ENCODE measurements around the gene CHAC1. TPM values are rescaled to one million over a fixed set of nuclear protein-coding genes. Genes with fewer than 3 reads are reported as not detected.

The CHAC1 gene
- total RNA-seq, 2 donors from 2014 or later = 6.8 to 9.0 TPM

DNA sequence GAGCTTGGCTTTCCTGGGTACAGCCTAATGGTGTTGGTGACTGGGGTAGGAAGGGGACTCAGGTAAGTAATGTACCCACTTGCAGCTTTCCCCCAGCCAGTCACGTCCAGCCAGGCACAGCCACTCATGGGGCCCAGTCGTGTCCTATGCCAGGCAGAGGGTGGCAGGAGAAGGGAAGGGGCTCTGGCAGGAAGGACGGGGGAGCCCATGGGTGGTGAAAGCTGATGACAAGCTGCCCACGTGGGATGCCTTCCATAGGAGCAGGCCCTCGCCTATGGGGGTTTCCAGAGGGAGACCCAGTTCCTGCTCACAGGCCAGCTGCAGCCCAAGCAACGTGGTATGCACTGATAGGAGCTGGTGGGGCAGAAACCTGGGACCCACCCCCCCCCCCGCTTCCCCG, 10.7 kb downstream of the CHAC1 start:
- Mint-ChIP-seq H3K4me3 (no peak overlapping the region), H3K36me3 (ENCODE audit: low read depth) (no peaks in the 10 kb centered on the region), H3K9me3 (peaks cover 5% of the 10 kb centered on the region), H3K27ac (no peak overlapping the region), H3K4me1 (peaks cover 38% of the 10 kb centered on the region), H3K27me3 (ENCODE audit: insufficient read depth) (peaks cover 11% of the 10 kb centered on the region)
- TF ChIP-seq, protein P1, sequence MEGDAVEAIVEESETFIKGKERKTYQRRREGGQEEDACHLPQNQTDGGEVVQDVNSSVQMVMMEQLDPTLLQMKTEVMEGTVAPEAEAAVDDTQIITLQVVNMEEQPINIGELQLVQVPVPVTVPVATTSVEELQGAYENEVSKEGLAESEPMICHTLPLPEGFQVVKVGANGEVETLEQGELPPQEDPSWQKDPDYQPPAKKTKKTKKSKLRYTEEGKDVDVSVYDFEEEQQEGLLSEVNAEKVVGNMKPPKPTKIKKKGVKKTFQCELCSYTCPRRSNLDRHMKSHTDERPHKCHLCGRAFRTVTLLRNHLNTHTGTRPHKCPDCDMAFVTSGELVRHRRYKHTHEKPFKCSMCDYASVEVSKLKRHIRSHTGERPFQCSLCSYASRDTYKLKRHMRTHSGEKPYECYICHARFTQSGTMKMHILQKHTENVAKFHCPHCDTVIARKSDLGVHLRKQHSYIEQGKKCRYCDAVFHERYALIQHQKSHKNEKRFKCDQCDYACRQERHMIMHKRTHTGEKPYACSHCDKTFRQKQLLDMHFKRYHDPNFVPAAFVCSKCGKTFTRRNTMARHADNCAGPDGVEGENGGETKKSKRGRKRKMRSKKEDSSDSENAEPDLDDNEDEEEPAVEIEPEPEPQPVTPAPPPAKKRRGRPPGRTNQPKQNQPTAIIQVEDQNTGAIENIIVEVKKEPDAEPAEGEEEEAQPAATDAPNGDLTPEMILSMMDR (conservative IDR thresholded peaks at IDR 0.05) = no peak
- Histone ChIP-seq H3K4me3 (ENCODE audit: low read length) (no peak overlapping the region), H3K27me3 (ENCODE audit: control insufficient read depth, insufficient read depth, low read length, poor library complexity, severe bottlenecking) (no peaks in the 10 kb centered on the region), H3K4me1 (ENCODE audit: control insufficient read depth, insufficient read depth, low read length) (peaks cover 13% of the 10 kb centered on the region), H3K9me3 (ENCODE audit: control insufficient read depth, low read length) (no peaks in the 10 kb centered on the region), H3K9ac (ENCODE audit: extremely low read depth, low read length, poor library complexity, severe bottlenecking) (no peak overlapping the region), H3K27ac (ENCODE audit: low read depth, low read length) (no peak overlapping the region), H3K36me3 (ENCODE audit: control insufficient read depth, insufficient read depth, low read length) (no peaks in the 10 kb centered on the region)
- 90 to 100% methylated on average over 2 to 6 of the region's 8 CpGs for WGBS, 2 experiments (ENCODE audit: insufficient coverage in 1 of 2, insufficient read length in 1 of 2)
- DNase-seq = no peak

DNA sequence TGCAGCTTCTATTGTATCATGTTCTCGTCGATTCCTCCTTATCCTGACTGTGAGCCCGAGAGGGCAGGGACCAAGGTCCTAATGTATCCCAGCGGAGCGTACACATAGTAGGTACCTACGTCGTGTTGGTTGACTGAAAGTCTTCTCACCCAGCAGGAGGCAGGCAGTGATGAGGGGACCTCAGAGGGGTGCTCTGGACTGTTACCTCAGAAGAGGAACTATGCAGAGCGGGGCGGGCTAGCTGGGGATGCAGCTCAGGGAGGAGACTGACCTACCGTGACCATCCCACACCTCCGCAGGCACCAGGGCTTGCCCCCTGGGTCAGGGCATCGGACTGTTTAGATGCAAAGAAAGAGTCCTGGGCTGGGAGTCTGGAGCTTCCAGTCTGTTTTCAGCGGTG, 11.4 kb downstream of the CHAC1 start:
- TF ChIP-seq, protein P1 (conservative IDR thresholded peaks at IDR 0.05) = no peak
- Histone ChIP-seq H3K4me1 (ENCODE audit: control insufficient read depth, insufficient read depth, low read length) (peaks cover 13% of the 10 kb centered on the region), H3K9ac (ENCODE audit: extremely low read depth, low read length, poor library complexity, severe bottlenecking) (no peak overlapping the region), H3K36me3 (ENCODE audit: control insufficient read depth, insufficient read depth, low read length) (no peaks in the 10 kb centered on the region), H3K4me3 (ENCODE audit: low read length) (no peak overlapping the region), H3K9me3 (ENCODE audit: control insufficient read depth, low read length) (no peaks in the 10 kb centered on the region), H3K27ac (ENCODE audit: low read depth, low read length) (no peak overlapping the region), H3K27me3 (ENCODE audit: control insufficient read depth, insufficient read depth, low read length, poor library complexity, severe bottlenecking) (no peaks in the 10 kb centered on the region)
- peaks cover 38% of the 10 kb centered on the region for H3K4me1 Mint-ChIP-seq
- DNase-seq = no peak
- H3K27ac Mint-ChIP-seq = no peak overlapping the region
- 88 to 94% methylated on average over 9 to 13 of the region's 13 CpGs for WGBS, 2 experiments (ENCODE audit: insufficient coverage in 1 of 2, insufficient read length in 1 of 2)
- peaks cover 11% of the 10 kb centered on the region for H3K27me3 Mint-ChIP-seq (ENCODE audit: insufficient read depth)
- peaks cover 5% of the 10 kb centered on the region for H3K9me3 Mint-ChIP-seq
- H3K36me3 Mint-ChIP-seq (ENCODE audit: low read depth) = no peaks in the 10 kb centered on the region
- H3K4me3 Mint-ChIP-seq = no peak overlapping the region

DNA sequence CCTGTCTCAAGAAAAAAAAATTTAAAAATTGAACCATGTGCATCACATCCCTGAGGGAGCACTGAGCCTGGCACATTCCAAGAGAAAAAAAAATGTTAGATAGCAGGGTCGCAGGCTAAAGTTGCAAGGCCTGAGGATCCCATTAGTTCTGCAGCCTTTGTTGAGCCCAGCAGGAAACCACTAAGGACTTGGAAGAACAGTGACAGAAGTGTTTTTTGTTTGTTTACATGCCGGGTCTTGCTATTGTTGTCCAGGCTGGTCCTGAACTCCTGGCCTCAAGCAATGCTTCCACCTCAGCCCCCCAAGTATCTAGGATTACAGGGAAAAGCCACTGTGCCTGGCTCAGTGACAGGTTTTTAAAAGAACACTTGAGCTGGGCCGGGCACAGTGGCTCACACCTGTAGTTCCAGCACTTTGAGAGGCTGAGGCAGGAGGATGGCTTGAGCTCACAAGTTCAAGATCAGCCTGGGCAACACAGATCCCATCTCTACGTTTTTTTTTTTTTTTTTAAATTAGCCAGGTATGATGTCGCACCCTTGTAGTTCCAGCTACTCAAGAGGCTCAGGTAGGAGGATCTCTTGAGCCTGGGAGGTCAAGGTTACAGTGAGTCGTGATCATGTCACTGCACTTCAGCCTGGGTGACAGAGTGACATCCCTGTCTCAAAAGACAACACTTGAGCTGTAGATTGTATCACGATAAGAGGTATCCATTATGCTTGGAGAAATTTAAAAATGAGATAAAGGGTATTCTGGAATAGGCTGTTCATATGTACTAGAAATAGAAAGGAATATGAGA, 15.2 kb downstream of the CHAC1 start:
- Histone ChIP-seq H3K9ac (ENCODE audit: extremely low read depth, low read length, poor library complexity, severe bottlenecking) (no peak overlapping the region), H3K9me3 (ENCODE audit: control insufficient read depth, low read length) (no peaks in the 10 kb centered on the region), H3K27me3 (ENCODE audit: control insufficient read depth, insufficient read depth, low read length, poor library complexity, severe bottlenecking) (no peaks in the 10 kb centered on the region), H3K27ac (ENCODE audit: low read depth, low read length) (no peak overlapping the region), H3K4me1 (ENCODE audit: control insufficient read depth, insufficient read depth, low read length) (peaks cover 13% of the 10 kb centered on the region), H3K4me3 (ENCODE audit: low read length) (no peak overlapping the region), H3K36me3 (ENCODE audit: control insufficient read depth, insufficient read depth, low read length) (no peaks in the 10 kb centered on the region)
- H3K27me3 Mint-ChIP-seq (ENCODE audit: insufficient read depth) = no peaks in the 10 kb centered on the region
- no peaks in the 10 kb centered on the region for H3K9me3 Mint-ChIP-seq
- DNase-seq = peak; percentile 79
- TF ChIP-seq, protein P1 (conservative IDR thresholded peaks at IDR 0.05) = no peak
- H3K36me3 Mint-ChIP-seq (ENCODE audit: low read depth) = no peaks in the 10 kb centered on the region
- H3K4me3 Mint-ChIP-seq = no peak overlapping the region
- WGBS, 2 experiments (ENCODE audit: insufficient coverage in 1 of 2, insufficient read length in 1 of 2) = 54 to 59% methylated on average over 7 of the region's 7 CpGs
- peak overlapping the region; percentile 86 for H3K27ac Mint-ChIP-seq
- peaks cover 38% of the 10 kb centered on the region for H3K4me1 Mint-ChIP-seq

Data from endodermal cell (in vitro differentiated cells).